ENCODE measurements around the gene KCNMA1. TPM values are rescaled to one million over a fixed set of nuclear protein-coding genes. Genes with fewer than 3 reads are reported as not detected.

KCNMA1 gene
- total and polyA plus RNA-seq, 3 donors from 2014 or later = 13.6 to 36.1 (median 24.7) TPM

DNA sequence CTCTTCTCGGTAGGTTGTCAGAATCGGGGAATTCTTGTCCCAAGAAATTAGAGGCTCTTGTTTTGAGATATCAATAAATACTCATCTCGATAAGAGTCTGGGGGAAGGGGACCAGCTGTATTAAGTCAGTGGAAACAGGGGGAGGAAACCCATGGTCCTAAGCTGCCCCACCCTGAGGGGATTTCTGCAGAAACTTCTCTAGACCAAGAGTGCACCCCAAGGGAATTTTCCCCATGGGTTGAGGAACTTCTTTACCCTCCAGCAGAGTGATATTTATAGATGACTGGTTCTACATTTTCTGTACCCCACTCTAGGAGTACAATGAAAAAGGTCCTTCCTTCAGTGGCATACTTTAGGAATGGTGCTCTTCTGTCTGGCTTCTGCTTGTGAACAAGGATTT lies 627.2 kb downstream of the KCNMA1 start:
- TF ChIP-seq, protein P1, sequence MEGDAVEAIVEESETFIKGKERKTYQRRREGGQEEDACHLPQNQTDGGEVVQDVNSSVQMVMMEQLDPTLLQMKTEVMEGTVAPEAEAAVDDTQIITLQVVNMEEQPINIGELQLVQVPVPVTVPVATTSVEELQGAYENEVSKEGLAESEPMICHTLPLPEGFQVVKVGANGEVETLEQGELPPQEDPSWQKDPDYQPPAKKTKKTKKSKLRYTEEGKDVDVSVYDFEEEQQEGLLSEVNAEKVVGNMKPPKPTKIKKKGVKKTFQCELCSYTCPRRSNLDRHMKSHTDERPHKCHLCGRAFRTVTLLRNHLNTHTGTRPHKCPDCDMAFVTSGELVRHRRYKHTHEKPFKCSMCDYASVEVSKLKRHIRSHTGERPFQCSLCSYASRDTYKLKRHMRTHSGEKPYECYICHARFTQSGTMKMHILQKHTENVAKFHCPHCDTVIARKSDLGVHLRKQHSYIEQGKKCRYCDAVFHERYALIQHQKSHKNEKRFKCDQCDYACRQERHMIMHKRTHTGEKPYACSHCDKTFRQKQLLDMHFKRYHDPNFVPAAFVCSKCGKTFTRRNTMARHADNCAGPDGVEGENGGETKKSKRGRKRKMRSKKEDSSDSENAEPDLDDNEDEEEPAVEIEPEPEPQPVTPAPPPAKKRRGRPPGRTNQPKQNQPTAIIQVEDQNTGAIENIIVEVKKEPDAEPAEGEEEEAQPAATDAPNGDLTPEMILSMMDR (IDR thresholded peaks at IDR 0.05) = no peak
- no peak for TF ChIP-seq POLR2A (IDR thresholded peaks at IDR 0.05)
- H3K9me3 ChIP-seq = no peaks in the 10 kb centered on the region
- H3K36me3 ChIP-seq (ENCODE audit: low read depth, missing control alignments) = no peaks in the 10 kb centered on the region
- intact Hi-C loops (cut with DNase I; ENCODE audit: low total_unique reads) = no loop called here
- H3K4me1 ChIP-seq = no peaks in the 10 kb centered on the region
- no peak overlapping the region for H3K4me3 ChIP-seq
- H3K27ac ChIP-seq = no peak overlapping the region
- WGBS, 2 donors = 94 to 100% methylated on average over 3 of the region's 3 CpGs
- H3K27me3 ChIP-seq = no peaks in the 10 kb centered on the region
- DNase-seq = no peak

DNA sequence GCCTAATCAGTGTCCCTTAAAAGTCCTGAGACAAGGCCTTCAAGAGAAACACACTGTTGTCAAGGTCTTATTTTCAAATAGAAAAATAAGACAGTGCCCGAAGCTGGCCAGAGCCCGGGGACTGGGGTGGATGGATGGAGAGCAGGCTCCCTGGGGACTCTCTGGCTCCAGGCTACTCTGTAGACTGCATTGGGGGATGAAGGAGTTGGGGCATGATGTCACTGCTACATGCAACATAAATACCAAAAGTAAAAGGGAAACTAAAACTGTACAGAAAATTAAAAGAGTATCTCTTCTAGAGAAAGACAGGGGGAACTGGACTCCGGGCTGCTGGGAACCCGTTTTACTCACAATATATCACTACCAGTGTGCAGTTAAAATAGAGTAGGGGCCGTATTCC lies 629.8 kb downstream of the KCNMA1 start:
- intact Hi-C loops (cut with DNase I; ENCODE audit: low total_unique reads) = no loop called here
- H3K27me3 ChIP-seq = no peaks in the 10 kb centered on the region
- DNase-seq = no peak
- 85 to 92% methylated on average over 5 of the region's 5 CpGs for WGBS, 2 donors
- H3K4me1 ChIP-seq = no peaks in the 10 kb centered on the region
- no peak overlapping the region for H3K27ac ChIP-seq
- TF ChIP-seq, protein P1 (IDR thresholded peaks at IDR 0.05) = no peak
- no peaks in the 10 kb centered on the region for H3K36me3 ChIP-seq (ENCODE audit: low read depth, missing control alignments)
- no peak overlapping the region for H3K4me3 ChIP-seq
- no peaks in the 10 kb centered on the region for H3K9me3 ChIP-seq

DNA sequence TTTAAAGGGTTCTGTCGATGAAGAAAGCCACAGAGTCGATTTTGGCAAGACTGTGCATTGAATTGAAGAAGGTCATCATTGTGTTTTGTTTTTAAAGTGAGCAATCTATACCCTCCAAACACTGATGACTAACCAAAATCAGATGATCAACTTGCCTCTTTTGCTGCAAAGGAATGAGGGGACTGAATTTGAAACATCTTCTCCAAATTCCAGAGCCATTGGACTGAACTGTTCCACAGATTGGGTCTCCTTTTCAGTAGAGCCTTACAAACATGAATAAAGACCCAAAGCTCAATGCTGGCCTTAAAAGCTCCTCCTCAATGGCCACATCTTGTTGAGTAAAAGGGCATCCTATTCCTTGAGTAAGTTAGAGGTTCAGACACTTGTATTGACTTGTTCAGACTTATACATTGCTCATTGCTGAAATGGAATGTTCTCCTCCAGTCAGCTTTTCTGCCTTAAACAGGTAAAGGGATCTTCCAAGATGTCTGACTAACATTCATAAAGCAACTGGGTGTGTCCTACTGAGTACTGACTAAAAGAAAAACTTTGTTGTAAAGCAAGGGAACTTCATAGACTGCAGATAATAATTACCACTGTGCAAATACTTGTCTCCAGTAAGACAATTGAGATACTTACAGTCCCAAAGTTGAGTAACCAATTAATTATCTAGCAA lies 630.6 kb downstream of the KCNMA1 start:
- H3K4me1 ChIP-seq = no peaks in the 10 kb centered on the region
- no peak for DNase-seq
- no peak overlapping the region for H3K27ac ChIP-seq
- H3K4me3 ChIP-seq = no peak overlapping the region
- no peaks in the 10 kb centered on the region for H3K9me3 ChIP-seq
- WGBS, 2 donors = 84 to 97% methylated on average over 2 of the region's 2 CpGs
- intact Hi-C loops (cut with DNase I; ENCODE audit: low total_unique reads) = no loop called here
- no peak for TF ChIP-seq POLR2A (IDR thresholded peaks at IDR 0.05)
- TF ChIP-seq, protein P1 (IDR thresholded peaks at IDR 0.05) = no peak
- no peaks in the 10 kb centered on the region for H3K27me3 ChIP-seq
- no peaks in the 10 kb centered on the region for H3K36me3 ChIP-seq (ENCODE audit: low read depth, missing control alignments)

DNA sequence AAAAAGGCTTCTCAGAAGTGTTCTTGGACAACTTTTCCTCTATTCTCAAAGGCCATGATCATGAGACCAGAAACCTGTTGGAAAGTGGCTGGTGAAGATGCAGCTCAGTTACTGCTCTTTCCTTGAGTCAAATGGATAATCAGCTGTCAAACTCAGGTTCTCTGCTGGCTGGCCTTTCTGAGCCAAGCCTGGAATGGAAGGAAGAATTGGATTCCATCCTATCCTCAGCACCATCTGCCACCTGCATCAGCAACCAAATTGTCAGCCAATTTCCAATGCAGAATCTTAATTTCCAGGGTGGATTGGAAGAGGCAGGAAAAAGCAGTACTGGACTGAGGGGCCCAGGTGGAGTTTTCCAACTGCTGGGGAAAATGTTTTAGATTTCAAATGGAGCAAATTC lies 631.7 kb downstream of the KCNMA1 start:
- H3K9me3 ChIP-seq = no peaks in the 10 kb centered on the region
- H3K4me3 ChIP-seq = no peak overlapping the region
- no peak overlapping the region for H3K27ac ChIP-seq
- no peaks in the 10 kb centered on the region for H3K4me1 ChIP-seq
- DNase-seq = no peak
- TF ChIP-seq, protein P1 (IDR thresholded peaks at IDR 0.05) = no peak
- no peak for TF ChIP-seq POLR2A (IDR thresholded peaks at IDR 0.05)
- no peaks in the 10 kb centered on the region for H3K36me3 ChIP-seq (ENCODE audit: low read depth, missing control alignments)
- intact Hi-C loops (cut with DNase I; ENCODE audit: low total_unique reads) = no loop called here
- H3K27me3 ChIP-seq = no peaks in the 10 kb centered on the region

DNA sequence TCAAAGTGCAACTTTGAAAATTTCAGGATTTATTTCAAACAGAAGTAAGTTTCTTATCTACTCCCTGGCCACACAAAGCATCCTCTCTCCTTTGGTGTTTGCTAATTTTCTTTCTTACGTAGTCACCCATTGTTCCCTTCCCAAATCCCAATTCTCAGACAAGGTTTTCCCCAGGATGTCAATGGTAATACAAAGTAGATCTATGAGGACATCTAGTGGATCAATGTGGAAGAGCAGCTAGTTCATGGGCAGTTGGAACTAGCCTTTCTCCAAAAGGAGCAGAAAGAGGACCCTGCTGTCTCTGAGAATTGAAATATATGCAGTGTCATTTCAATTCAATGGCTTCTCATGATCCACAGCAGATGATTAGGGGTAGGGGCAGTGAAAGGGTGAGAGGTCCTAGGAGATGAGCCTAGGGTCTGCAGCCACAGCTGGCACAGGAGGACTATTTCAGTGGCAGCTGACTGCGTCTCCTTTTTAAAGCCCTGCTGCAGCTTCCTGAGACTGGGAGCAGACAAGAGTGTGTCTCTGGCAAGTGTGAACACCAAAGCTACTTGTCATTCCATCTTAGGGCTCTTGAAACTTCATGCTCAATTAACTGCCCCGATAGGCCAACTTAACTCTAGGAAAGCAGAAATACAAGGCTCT lies 632.6 kb downstream of the KCNMA1 start:
- no peak for TF ChIP-seq POLR2A (IDR thresholded peaks at IDR 0.05)
- TF ChIP-seq, protein P1 (IDR thresholded peaks at IDR 0.05) = peak; percentile 58 to 74 (median 68)
- no peak overlapping the region for H3K27ac ChIP-seq
- no peaks in the 10 kb centered on the region for H3K4me1 ChIP-seq
- no peaks in the 10 kb centered on the region for H3K9me3 ChIP-seq
- intact Hi-C loops (cut with DNase I; ENCODE audit: low total_unique reads) = no loop called here
- H3K36me3 ChIP-seq (ENCODE audit: low read depth, missing control alignments) = no peaks in the 10 kb centered on the region
- no peak overlapping the region for H3K4me3 ChIP-seq
- DNase-seq = peak; percentile 19
- H3K27me3 ChIP-seq = no peaks in the 10 kb centered on the region
- 69 to 70% methylated on average over 3 of the region's 3 CpGs for WGBS, 2 donors
